Heart left ventricle (tissue), 16 donors: ENCODE data around the gene GUCY2C. TPM values are rescaled to one million over a fixed set of nuclear protein-coding genes. Genes with fewer than 3 reads are reported as not detected.
A peak's percentile ranks its signal among the peaks of the same experiment; 100 is the strongest.

Source experiments
- ATAC-seq, 4 donors: fragments of 200-7000 bp; cut with Tn5 transposase; one replicate each; pipeline ENCODE4 v1.9.1; 2020 to 2022; ENCODE audit warnings: moderate library complexity in 4 of 4, mild to moderate bottlenecking in 3 of 4, moderate number of reproducible peaks in 1 of 4
- DNase-seq, 5 donors: peaks; one replicate each; pipeline ENCODE4 v3.0.0-alpha.2; 2020
- H3K27ac ChIP-seq, 12 donors: fragments of 200-600 bp; sonication (generic) in 4 of 12; one replicate each; pipeline versions ENCODE4 v1.5.0 to v1.8.0; 2016 to 2022; ENCODE audit warnings: mild to moderate bottlenecking in 2 of 12
- H3K27me3 ChIP-seq, 9 donors: fragments of 200-600 bp; sonication (generic) in 2 of 9; one replicate each; pipeline versions ENCODE4 v1.5.1 to v1.8.0; 2016 to 2022; ENCODE audit warnings: mild to moderate bottlenecking in 3 of 9
- H3K36me3 ChIP-seq, 9 donors: fragments of 200-600 bp; sonication (generic) in 2 of 9; one replicate each; pipeline versions ENCODE4 v1.5.0 to v1.8.0; 2018 to 2022; ENCODE audit warnings: mild to moderate bottlenecking in 2 of 9
- H3K4me1 ChIP-seq, 12 donors: fragments of 200-600 bp; sonication (generic) in 4 of 12; one replicate each; pipeline versions ENCODE4 v1.5.0 to v1.8.0; 2016 to 2022; ENCODE audit warnings: mild to moderate bottlenecking in 3 of 12
- H3K4me3 ChIP-seq, 12 donors: fragments of 200-600 bp; sonication (generic) in 4 of 12; one replicate each; pipeline versions ENCODE4 v1.5.0 to v1.8.0; 2017 to 2022; ENCODE audit warnings: mild to moderate bottlenecking in 9 of 12, moderate library complexity in 4 of 12
- H3K9me3 ChIP-seq, 12 donors: fragments of 200-600 bp; sonication (generic) in 4 of 12; one replicate each; pipeline versions ENCODE4 v1.5.0 to v1.8.0; 2016 to 2022; ENCODE audit warnings: mild to moderate bottlenecking in 1 of 12
- CTCF ChIP-seq, 12 donors: fragments of 200-600 bp; sonication (generic) in 4 of 12; IDR thresholded peaks; one replicate each; pipeline versions ENCODE4 v1.5.0 to v1.8.0; 2018 to 2022; ENCODE audit warnings: antibody characterized with exemption in 12 of 12, mild to moderate bottlenecking in 5 of 12
- POLR2A ChIP-seq, 2 donors: fragments of 450-650 bp; IDR thresholded peaks; one replicate each; pipeline ENCODE4 v1.6.1; 2017; ENCODE audit warnings: antibody characterized with exemption in 2 of 2, mild to moderate bottlenecking in 2 of 2, moderate library complexity in 2 of 2
- WGBS, 4 donors: extraction: QIAGEN DNeasy Blood & Tissue Kit in 2 of 4; methylation state at CpG; one replicate each; pipeline versions ENCODE4 v1.1.5 to v1.1.7; 2013 to 2018; 5-methylcytosine and 5-hydroxymethylcytosine counted together
- intact Hi-C, 10 donors: fragments of 100-400 bp; cut with DNase I; formaldehyde crosslinking; loops; one replicate each; pipeline versions ENCODE4 v1.11.1 to v1.14.2; 2022
- polyA plus RNA-seq, 2 donors: library from polyadenylated mRNA; stranded (reverse); fragments of 200-250 nt; gene quantifications; one replicate each; pipeline ENCODE4 v1.2.3, GENCODE V29; 2013
- total RNA-seq, 9 donors: library from RNA; depleted of rRNA in 2 of 9; stranded (reverse); fragments of >200 nt in 2 of 9; fragmentation: NEBNext Ultra II Directional in 3 of 9; extraction: Animal tissue kit (Norgen Biotek cat#: 25700) in 3 of 9; gene quantifications; one replicate each; pipeline versions ENCODE4 v1.1.0 to v1.2.4, GENCODE V29; 2016 to 2023
- donor health status: ischemic (EF 13 %, LVEDD 7.1; RV severe dilation, severe dysfunction).
- donor health status: healthy with polysubstance abuse.
- donor health status: DM: no; HTN: yes; CAD: no.
- donor health status: DM: no; HTN: no; CAD: no.
- donor health status: ischemic (EF 25% LVEDD 6.9; RV normal size, moderate dysfunction).
- donor health status: ischemic (EF 25% LVEDD 5.7; RV mildly dilated, moderate dysfunction).
- donor health status: healthy.
- donor health status: DM: yes; HTN: yes; CAD: no.
- donor health status: ischemic (EF 35%, LVEDD 5.7; RV mildly dilated, moderate dysfunction).
- donor health status: nonischemic (EF 11% LVEDD 7.7; RV severe dilation, severe dysfunction).
- donor health status: DM: yes; HTN: yes; CAD: no.
- donor health status: PGD.
- donor health status: ischemic (EF 29% LVEDD 5.4; RV normal size, mild dysfunction).
- donor health status: nonischemic (EF 23%, LVEDD 6.1; RV moderate dilation, normal function).

Gene GUCY2C
- total and polyA plus RNA-seq, 11 donors: 0.03 to 0.15 TPM; not detected in 9

DNA sequence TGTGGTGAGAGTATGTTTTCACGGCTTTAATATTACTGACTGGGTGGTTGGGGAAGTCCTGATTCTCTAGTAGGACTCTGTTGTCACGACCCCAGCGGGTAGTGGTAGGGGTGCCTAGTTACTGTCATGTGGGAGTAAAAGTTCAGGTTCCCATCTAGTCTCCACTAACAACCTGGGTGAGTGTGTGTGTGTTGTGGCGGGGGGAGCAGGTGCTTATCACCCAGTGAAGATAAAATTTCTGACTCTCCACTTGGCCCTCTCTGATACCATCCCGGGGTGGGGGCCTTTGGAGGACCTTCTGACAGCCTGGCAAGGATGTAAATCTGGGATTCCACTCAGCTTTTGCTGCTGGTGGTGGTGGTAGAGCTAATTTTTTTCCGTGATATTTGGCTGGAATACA is 35.4 kb upstream of the GUCY2C start:
- intact Hi-C loops: no loop called here
- WGBS, 4 donors: 46 to 63% (median 54%) methylated on average over 6 of the region's 6 CpGs
- ATAC-seq: no peak
- Histone ChIP-seq H3K4me1 (no peaks in the 10 kb centered on the region), H3K36me3 (no peaks in the 10 kb centered on the region), H3K4me3 (no peak overlapping the region), H3K9me3 (peaks cover 0 to 26% (median 2%) of the 10 kb centered on the region in 12 donors), H3K27ac (no peak overlapping the region), H3K27me3 (no peaks in the 10 kb centered on the region)
- no peak for TF ChIP-seq POLR2A (IDR thresholded peaks at IDR 0.05)
- no peak for DNase-seq

DNA sequence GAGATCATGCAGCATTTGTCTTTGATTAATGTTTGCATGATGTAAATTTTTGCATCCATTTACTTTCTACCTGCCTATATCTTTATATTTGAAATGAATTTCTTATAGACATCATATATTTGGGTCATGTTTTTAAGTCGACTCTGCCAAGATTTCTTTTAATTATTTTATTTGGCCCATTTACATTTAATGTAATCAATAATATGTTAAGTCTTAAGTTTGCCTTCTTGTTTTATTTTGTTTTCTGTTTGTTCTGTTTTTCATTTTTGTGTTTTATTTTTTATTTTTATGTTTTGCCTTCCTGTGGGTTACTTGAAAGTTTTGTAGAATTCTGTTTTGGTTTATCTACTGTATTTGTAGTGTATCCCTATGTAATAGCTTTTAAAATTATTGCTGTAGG is 33.2 kb upstream of the GUCY2C start:
- intact Hi-C loops: loop anchor here in 4 of 10 donors (10.0 kb wide), 4 partner anchors 275 to 795 kb away; no protein-coding TSS in a partner anchor

DNA sequence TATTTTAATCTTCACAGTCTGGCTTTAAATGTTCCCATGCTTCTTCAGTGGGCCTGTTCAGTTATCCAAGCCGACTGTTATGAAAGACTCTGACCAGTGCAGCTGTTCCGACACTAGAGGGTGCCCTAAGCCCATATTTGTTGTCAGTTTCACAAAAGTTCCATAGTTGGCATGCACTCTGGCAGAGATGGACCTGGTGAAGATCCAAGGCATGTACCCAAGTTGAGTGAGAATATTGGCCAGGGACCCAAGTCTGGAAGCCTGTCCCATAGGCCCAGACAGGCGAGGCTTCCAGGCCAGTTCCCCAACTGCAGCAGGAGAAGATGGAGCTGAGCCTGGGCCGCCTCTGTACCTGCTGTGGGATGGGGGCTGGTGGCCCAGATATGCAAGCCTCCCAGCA is 27.4 kb upstream of the GUCY2C start:
- ATAC-seq: peak; percentile 82 to 95 (median 90)
- TF ChIP-seq POLR2A (IDR thresholded peaks at IDR 0.05) (no peak), CTCF (IDR thresholded peaks at IDR 0.05) (peak; percentile 51 to 77 (median 64))
- Histone ChIP-seq H3K4me3 (no peak overlapping the region), H3K27me3 (no peaks in the 10 kb centered on the region), H3K4me1 (no peaks in the 10 kb centered on the region), H3K27ac (no peak overlapping the region), H3K9me3 (peaks cover 0 to 10% (median 0%) of the 10 kb centered on the region in 12 donors), H3K36me3 (no peaks in the 10 kb centered on the region)
- intact Hi-C loops: loop anchor here in 8 of 10 donors (5.0 to 10.0 kb wide), 8 partner anchors 124 to 801 kb away; no protein-coding TSS in a partner anchor
- peak; percentile 36 to 61 (median 50) for DNase-seq
- 29 to 49% (median 46%) methylated on average over 2 to 4 of the region's 4 CpGs for WGBS, 4 donors

More for the DNA sequence above, 33.2 kb upstream of the GUCY2C start:
- WGBS, 4 donors: 89 to 95% (median 93%) methylated on average over 1 of the region's 1 CpG
- Histone ChIP-seq H3K27ac (no peak overlapping the region), H3K4me3 (no peak overlapping the region), H3K27me3 (no peaks in the 10 kb centered on the region), H3K36me3 (no peaks in the 10 kb centered on the region), H3K4me1 (no peaks in the 10 kb centered on the region), H3K9me3 (peaks cover 0 to 26% (median 2%) of the 10 kb centered on the region in 12 donors)
- DNase-seq (no peak), ATAC-seq (no peak)
- TF ChIP-seq CTCF (IDR thresholded peaks at IDR 0.05): no peak
- TF ChIP-seq POLR2A (IDR thresholded peaks at IDR 0.05): no peak

GRCh38 chr12:14716848-14717444 is 20.5 kb upstream of the GUCY2C start:
- Histone ChIP-seq H3K4me1 (no peaks in the 10 kb centered on the region), H3K36me3 (no peaks in the 10 kb centered on the region), H3K27me3 (no peaks in the 10 kb centered on the region), H3K9me3 (peaks cover 0 to 7% (median 0%) of the 10 kb centered on the region in 12 donors), H3K27ac (no peak overlapping the region), H3K4me3 (no peak overlapping the region)
- peak in 3 of 4 donors; percentile 37 to 73 (median 38) for ATAC-seq
- TF ChIP-seq POLR2A (IDR thresholded peaks at IDR 0.05) (no peak), CTCF (IDR thresholded peaks at IDR 0.05) (peak; percentile 28 to 66 (median 50))
- no peak for DNase-seq
- WGBS, 4 donors: 37 to 43% (median 41%) methylated on average over 1 of the region's 1 CpG
- intact Hi-C loops: loop anchor here in 8 of 10 donors (2.0 to 10.0 kb wide), 6 partner anchors 82 to 480 kb away; no protein-coding TSS in a partner anchor
